ENCODE results near the gene TEX22. TPM values are rescaled to one million over a fixed set of nuclear protein-coding genes. Genes with fewer than 3 reads are reported as not detected.

The TEX22 gene
- total RNA-seq, 1 donor from 2014 or later: 5.7 TPM

DNA sequence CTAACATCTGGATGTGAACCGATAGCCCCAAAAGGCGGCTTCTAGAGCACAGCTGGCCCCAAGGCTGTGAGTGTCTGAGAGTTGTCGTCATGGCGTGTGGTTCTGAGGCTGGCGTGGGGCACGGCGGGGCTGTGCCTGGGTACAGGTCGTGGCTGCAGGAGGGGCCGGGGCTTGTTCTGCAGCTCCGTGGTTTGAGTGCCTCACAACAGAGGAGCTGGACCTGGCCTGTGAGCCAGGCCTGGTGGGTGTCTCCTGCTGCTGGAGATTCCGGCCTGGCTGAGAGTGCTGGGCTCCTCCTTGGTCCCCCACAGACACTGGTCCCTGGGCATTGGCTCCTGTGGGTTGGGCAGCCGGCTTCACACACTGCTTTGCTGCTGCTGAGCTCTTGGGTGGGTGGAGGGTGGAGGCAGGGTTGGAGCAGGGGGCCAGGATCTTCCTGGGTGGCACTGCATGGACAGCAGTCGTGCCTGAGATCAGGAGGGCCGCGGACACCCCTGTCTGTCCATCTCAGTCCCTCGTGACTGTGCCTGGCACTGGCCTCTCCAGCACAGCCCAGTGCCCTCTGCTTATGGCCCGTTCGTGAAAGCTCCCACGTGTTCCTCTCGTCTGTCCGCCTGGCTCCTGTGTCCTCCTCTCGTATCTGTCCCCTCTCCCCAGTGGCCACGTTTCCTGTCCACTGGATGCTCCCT is 31.8 kb upstream of the TEX22 start:
- ATAC-seq (ENCODE audit: low read depth) (no peak), DNase-seq (no peak)
- Mint-ChIP-seq H3K9me3 (no peaks in the 10 kb centered on the region), H3K4me1 (peaks cover 28% of the 10 kb centered on the region), H3K27me3 (no peaks in the 10 kb centered on the region), H3K4me3 (peak overlapping the region; percentile 38), H3K36me3 (ENCODE audit: low read depth) (peaks cover 3% of the 10 kb centered on the region), H3K27ac (no peak overlapping the region)
- intact Hi-C loops (cut with micrococcal nuclease): no loop called here
- ChIA-PET POLR2A (no interaction called here), CTCF (no interaction called here)
- TF ChIP-seq CTCF (IDR thresholded peaks at IDR 0.05): no peak

GRCh38 chr14:105367116-105368031 is 31.0 kb upstream of the TEX22 start:
- intact Hi-C loops (cut with micrococcal nuclease): no loop called here

DNA sequence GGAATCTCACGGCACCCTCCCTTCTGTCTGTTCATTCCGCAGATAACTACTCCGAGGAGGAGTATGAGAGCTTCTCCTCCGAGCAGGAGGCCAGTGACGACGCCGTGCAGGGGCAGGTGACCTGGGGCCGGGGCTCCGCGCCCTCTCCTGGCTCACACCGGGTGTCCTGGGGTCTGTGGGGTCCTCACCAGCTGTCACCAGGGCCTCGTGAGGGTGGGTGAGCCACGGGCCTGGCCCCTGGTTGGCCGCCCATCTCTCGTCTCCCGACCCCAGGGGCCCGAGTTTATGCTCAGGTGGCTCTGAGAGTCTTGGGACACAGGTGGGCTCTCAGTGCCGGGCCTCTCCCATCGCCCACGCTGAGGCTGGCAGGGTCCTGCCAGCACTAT is 30.3 kb upstream of the TEX22 start:
- no peaks in the 10 kb centered on the region for H3K9me3 Mint-ChIP-seq
- peaks cover 3% of the 10 kb centered on the region for H3K36me3 Mint-ChIP-seq (ENCODE audit: low read depth)
- H3K27ac Mint-ChIP-seq: no peak overlapping the region
- CTCF ChIA-PET: no interaction called here
- H3K4me1 Mint-ChIP-seq: peaks cover 20% of the 10 kb centered on the region
- no peak for TF ChIP-seq CTCF (IDR thresholded peaks at IDR 0.05)
- intact Hi-C loops (cut with micrococcal nuclease): no loop called here
- DNase-seq: no peak
- POLR2A ChIA-PET: no interaction called here
- H3K27me3 Mint-ChIP-seq: no peaks in the 10 kb centered on the region
- H3K4me3 Mint-ChIP-seq: no peak overlapping the region
- ATAC-seq (ENCODE audit: low read depth): no peak

More at GRCh38 chr14:105367116-105368031, 31.0 kb upstream of the TEX22 start:
- ATAC-seq (ENCODE audit: low read depth): no peak
- no peak for TF ChIP-seq CTCF (IDR thresholded peaks at IDR 0.05)
- Mint-ChIP-seq H3K9me3 (no peaks in the 10 kb centered on the region), H3K27ac (no peak overlapping the region), H3K27me3 (no peaks in the 10 kb centered on the region), H3K4me1 (peaks cover 25% of the 10 kb centered on the region), H3K4me3 (peak overlapping the region; percentile 38), H3K36me3 (ENCODE audit: low read depth) (peaks cover 3% of the 10 kb centered on the region)
- ChIA-PET POLR2A (no interaction called here), CTCF (no interaction called here)
- DNase-seq: no peak

DNA sequence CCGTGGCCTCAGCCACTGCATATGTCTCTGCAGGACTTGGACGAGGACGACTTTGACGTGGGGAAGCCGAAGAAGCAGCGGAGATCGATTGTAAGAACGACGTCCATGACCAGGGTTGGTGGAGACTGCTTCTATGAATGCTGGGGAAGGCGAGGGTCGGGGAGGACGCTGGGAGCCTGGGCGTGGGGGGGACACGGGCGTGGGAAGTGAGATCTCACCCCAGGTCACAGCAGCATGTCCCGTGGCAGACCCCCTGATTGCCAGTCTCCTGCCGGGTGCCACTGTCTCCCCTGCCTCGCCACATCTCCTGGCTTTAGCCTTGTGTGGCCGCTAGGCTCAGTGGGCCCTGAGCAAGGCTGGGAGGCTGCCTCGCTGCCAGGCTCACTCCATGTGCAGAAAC is 29.9 kb upstream of the TEX22 start:
- DNase-seq: no peak
- ChIA-PET CTCF (interaction anchor here (1.0 kb wide), 1 partner anchor 164 kb away, joined by 5 read pairs; no protein-coding TSS in a partner anchor), POLR2A (no interaction called here)
- no peak for ATAC-seq (ENCODE audit: low read depth)
- intact Hi-C loops (cut with micrococcal nuclease): no loop called here
- H3K9me3 Mint-ChIP-seq: no peaks in the 10 kb centered on the region
- TF ChIP-seq CTCF (IDR thresholded peaks at IDR 0.05): no peak
- H3K4me1 Mint-ChIP-seq: peaks cover 16% of the 10 kb centered on the region
- H3K4me3 Mint-ChIP-seq: no peak overlapping the region
- no peaks in the 10 kb centered on the region for H3K27me3 Mint-ChIP-seq
- H3K27ac Mint-ChIP-seq: no peak overlapping the region
- peaks cover 3% of the 10 kb centered on the region for H3K36me3 Mint-ChIP-seq (ENCODE audit: low read depth)
